C4-2B (cell line): ENCODE measurements around the gene SSU72.

Experiments
- CTCF ChIP-seq: fragments of 450-650 bp; conservative IDR thresholded peaks from 2 replicates; pipeline ENCODE4 v1.5.1; 2017; ENCODE audit warnings: mild to moderate bottlenecking
- ZFX ChIP-seq: fragments of 450-650 bp; IDR thresholded peaks from 2 replicates; pipeline ENCODE4 v1.6.1; 2017

- TF ChIP-seq CTCF (no peak), ZFX (peak; percentile 93)
Observed at GRCh38 chr1:1574721-1575537, at the start of gene SSU72.
